CD4-positive, alpha-beta T cell treated with Interleukin-6 at 100 ng/mL for 8 hours (primary cell): Measurements from ENCODE around the gene UCK1.

ENCODE experiments used
- DNase-seq: peaks from one replicate; pipeline ENCODE4 v3.0.0-alpha.2; 2020; ENCODE audit warnings: mixed read lengths, low spot score

The UCK1 gene

GRCh38 chr9:131496844-131497405 is 34.1 kb downstream of the UCK1 start:
- DNase-seq: no peak

- no peak for DNase-seq
Observed at GRCh38 chr9:131495785-131496184, 35.3 kb downstream of the UCK1 start.

GRCh38 chr9:131494296-131494870 is 36.7 kb downstream of the UCK1 start:
- DNase-seq: no peak

- no peak for DNase-seq
Observed at GRCh38 chr9:131492070-131492469, 39.0 kb downstream of the UCK1 start.

GRCh38 chr9:131491001-131491710 is 39.9 kb downstream of the UCK1 start:
- no peak for DNase-seq

GRCh38 chr9:131490514-131490913 is 40.5 kb downstream of the UCK1 start:
- DNase-seq: no peak

GRCh38 chr9:131487621-131488031 is 43.4 kb downstream of the UCK1 start:
- DNase-seq: no peak

GRCh38 chr9:131487001-131487400 is 44.1 kb downstream of the UCK1 start:
- no peak for DNase-seq

- DNase-seq: no peak
Observed at GRCh38 chr9:131485728-131486422, 45.2 kb downstream of the UCK1 start.

- DNase-seq: no peak
Observed at GRCh38 chr9:131485206-131485605, 45.9 kb downstream of the UCK1 start.

- no peak for DNase-seq
Observed at GRCh38 chr9:131484560-131485185, 46.4 kb downstream of the UCK1 start.

- DNase-seq: no peak
Observed at GRCh38 chr9:131484051-131484445, 47.0 kb downstream of the UCK1 start.

GRCh38 chr9:131483319-131484050 is 47.6 kb downstream of the UCK1 start:
- DNase-seq: no peak

- DNase-seq: no peak
Observed at GRCh38 chr9:131482343-131483006, 48.6 kb downstream of the UCK1 start.

GRCh38 chr9:131481441-131482342 is 49.4 kb downstream of the UCK1 start:
- DNase-seq: no peak

GRCh38 chr9:131480258-131480657 is 50.8 kb downstream of the UCK1 start:
- no peak for DNase-seq

- DNase-seq: no peak
Observed at GRCh38 chr9:131478911-131479310, 52.2 kb downstream of the UCK1 start.

GRCh38 chr9:131478421-131478868 is 52.6 kb downstream of the UCK1 start:
- DNase-seq: peak; percentile 46

GRCh38 chr9:131477816-131478419 is 53.1 kb downstream of the UCK1 start:
- no peak for DNase-seq

- DNase-seq: no peak
Observed at GRCh38 chr9:131477367-131477766, 53.7 kb downstream of the UCK1 start.
